Cardiac septum (tissue), 1 donor: ENCODE results near the gene C5orf63. TPM values are rescaled to one million over a fixed set of nuclear protein-coding genes. Genes with fewer than 3 reads are reported as not detected.
"Not testable (repeated sequence)": the region's sequence is repeated elsewhere in the genome, so short reads cannot be mapped to it uniquely, and the experiment has no call there.

ENCODE experiments used
- DNase-seq: peaks from one replicate; pipeline ENCODE4 v3.0.0-alpha.2; 2020; ENCODE audit warnings: low spot score
- intact Hi-C: fragments of 100-400 bp; cut with DNase I; formaldehyde crosslinking; loops from one replicate; pipeline ENCODE4 v1.14.0; 2022
- total RNA-seq: library from RNA; stranded (reverse); fragmentation: NEBNext Ultra II Directional; extraction: Animal tissue kit (Norgen Biotek cat#: 25700); gene quantifications from one replicate; pipeline ENCODE4 v1.2.1, GENCODE V29; 2021
- donor health status: DM: no; HTN: no; CAD: no.

Gene C5orf63
- total RNA-seq, 1 donor from 2014 or later: 11.5 TPM

DNA sequence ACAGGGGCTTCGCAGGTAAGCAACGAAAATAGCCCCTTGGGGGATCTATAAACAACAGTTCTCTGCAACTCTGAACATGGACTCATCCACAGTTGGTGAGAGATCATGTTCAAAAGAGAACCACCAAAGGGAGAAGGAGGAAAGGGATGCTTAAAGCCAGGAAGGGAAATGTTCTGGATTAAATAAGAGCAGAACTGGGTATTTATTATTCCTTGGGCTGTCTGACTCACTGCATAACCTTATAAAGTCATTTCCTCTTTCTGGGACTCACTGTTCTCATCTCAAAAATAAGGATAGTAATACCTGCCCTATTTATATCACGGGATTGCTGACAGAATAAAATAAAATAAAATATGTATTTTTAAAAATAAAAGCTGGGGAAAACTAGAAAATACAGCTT is 31.7 kb downstream of the C5orf63 start:
- intact Hi-C loops: loop anchor here (1.0 to 5.0 kb wide), 2 partner anchors 29 to 194 kb away; no protein-coding TSS in a partner anchor
- no peak for DNase-seq

DNA sequence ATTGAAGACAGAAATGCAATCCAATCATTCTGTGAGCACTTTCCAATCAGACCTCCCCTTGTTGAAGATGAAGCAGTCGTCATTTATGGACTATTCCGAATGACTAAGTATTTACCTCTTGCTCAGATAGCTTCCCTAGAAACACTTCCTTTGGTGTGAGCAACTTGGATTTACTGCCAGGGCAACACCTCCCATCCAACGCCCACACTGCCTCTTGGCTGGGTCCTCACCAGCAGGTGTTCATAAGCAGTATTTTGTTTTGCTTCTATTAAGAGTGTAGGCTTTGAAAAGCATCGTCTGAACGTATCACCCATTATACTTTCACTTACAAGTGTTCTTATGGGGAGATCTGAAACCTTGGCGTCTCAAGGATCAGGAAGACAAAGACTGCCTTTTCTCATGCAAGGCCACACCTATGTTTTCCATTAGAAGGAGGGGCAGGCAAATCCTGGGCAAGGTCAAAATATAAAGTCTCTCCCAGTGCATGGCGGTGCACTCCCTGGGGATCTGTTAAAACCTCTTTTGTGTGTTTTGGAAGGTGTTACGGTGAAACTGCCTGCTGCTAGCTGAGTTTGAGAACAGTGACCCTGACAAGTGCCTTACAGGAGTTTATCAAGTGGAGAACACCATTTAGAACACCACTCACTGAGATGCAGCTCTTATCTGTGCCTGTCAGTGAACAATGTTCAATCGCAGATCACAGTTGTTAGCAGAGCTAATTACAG is 32.3 kb downstream of the C5orf63 start:
- intact Hi-C loops: loop anchor here (1.0 to 5.0 kb wide), 2 partner anchors 29 to 194 kb away; no protein-coding TSS in a partner anchor
- no peak for DNase-seq

DNA sequence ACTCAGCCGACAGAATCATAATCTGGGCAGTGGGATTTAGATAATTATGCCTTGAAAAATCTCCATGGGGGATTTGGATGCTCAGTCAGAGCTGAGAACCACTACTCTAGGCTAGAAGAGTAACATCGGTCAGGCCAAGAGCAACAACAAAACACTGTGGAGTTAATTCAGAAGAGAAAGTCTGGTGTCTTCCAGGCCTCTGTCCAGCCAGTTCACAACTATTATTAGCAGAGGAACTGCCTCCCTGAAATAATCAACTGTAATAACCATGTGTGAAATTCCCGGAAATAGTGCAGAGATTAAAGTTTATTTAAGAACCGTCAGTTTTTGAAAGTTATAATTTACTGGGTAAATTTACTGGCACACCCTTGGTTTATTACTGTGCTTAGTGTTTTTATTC is 34.8 kb downstream of the C5orf63 start:
- DNase-seq: no peak
- intact Hi-C loops: no loop called here

DNA sequence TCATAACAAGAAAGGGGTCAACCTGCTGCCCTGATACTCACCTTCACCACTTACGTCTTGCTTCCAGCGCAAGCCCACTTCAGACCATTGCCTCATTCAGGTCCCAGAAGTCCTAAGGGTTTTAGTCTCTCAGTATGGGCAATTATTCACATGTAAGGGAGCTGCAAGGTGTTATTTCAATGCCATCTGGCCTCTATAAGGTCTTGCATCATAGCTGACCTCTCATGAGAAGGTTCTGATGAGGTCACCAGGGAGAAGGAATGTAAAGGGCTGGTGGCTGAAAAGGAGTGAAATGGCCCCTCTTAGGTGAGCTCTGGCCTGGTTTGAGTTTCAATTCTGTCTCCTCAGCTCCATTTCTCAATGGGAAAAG is 41.5 kb downstream of the C5orf63 start:
- DNase-seq: no peak
- intact Hi-C loops: loop anchor here (2.0 to 5.0 kb wide), 2 partner anchors 61 to 115 kb away; no protein-coding TSS in a partner anchor

DNA sequence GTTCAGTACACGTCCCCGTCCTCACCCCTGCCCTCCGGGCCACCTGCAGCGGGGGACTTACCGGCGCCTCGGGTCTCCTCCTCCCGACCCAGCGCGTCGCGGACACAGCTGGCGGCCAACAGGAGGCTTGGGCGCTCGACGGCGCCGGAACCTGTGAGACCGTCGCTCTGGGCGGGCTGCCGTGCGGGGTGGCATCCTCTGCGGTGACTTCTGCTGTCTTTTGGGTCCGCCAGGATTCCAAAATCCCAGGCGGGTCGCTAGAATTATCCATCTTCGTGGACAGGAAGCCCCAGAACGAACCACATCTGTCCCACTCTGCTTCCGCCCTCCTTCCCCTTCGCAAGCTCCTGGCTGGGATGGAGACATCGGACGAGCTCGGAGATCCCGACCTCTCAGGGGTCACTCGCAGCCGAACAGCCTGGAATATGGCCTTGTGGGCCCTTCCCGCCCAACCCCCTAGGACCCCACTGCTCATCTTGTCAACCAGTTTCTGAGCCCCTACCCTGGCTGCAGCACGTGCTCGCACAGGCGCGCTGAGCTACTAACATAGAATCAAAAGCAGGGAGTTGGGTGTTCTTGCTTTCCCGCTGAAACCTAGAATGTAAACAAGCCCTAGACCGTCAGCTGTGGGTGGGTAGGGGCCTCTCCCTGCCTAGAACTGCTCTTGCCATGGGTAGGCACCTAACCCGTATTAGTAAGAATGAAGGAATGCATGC is 42.0 kb downstream of the C5orf63 start:
- intact Hi-C loops: loop anchor here (2.0 to 5.0 kb wide), 2 partner anchors 61 to 114 kb away; no protein-coding TSS in a partner anchor
- DNase-seq: no peak

DNA sequence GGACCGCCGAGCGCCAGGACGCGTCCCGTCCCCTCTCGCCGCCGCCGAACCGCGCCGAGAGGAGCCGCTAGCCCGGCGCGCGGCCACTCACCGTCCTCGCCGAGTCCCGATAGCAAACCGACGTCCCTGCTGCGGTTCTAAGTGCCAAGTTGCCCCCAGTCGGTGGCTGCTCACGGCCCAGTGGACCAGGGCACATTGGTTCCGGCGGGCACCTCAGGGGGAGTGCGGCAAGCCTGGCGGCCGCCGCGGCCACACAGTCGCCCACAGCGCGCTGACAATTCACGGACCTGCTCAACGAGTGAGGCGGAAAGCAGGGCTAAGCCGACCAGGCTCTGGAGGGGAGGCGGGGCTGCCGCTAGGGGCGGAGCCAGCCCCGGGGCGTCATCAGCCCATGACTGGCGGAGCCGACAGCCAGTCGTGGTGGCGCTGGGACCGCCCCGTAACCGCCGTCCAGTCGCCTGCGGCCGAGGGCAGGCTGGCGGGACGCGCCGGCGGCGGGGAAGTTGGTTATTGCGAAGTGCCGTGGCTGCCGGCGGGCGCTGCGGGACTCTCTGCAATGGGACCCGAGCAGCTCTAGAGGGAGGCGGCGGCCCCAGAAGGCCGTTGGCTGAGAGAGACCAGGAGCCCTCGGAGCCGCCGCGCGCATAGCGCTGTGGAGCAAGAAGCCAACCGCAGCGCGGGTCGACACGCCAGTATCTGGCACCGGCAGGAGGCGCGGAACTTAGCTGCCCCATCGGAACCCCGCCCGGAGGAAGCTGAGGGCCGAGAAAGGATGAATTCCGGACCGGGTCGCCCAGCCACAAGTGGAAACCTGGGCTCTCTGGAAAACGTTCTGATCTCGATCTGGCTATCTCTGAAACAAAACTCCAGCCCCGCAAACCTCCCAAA is 42.8 kb downstream of the C5orf63 start, which contains the start of gene MARCHF3:
TSS of gene MARCHF3 (minus strand) at position 300 of the 888 bp plus-strand sequence. CDS start 112,387 bp downstream, outside the sequence.
- intact Hi-C loops: loop anchor here (2.0 to 5.0 kb wide), 2 partner anchors 60 to 113 kb away; no protein-coding TSS in a partner anchor
- DNase-seq: peak; percentile 99

DNA sequence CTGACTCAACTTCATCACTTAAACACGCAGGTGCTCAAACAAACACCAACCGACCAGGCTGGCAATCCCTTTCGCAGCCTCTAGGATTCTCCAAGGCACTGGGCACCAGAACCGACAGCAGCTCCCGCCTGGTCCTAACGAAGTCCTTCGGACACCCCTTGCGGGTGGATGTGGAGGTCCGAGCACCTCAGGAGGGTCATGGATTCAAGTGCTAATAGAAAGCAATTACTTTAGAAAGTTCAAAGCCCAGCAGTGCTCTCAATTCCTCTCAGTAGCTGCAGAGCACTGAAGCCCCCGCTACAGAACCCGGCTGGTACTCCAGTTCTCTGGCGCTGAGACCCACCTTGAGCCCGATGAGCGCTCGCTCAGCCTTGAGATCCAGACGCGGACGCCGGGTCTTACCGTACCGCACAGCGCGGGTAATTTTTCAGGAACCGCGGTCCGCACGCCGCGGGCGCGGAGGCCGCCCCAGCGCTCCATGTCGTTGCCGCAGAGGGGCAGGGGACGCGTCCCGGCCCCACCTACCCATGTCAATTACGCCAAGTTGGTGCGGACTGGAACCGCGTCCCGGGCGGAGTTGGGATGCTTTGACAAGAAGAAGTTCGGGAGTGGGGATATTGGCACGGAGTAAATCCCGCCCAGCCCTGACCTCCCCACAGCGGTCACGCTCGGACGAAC is 43.6 kb downstream of the C5orf63 start:
- intact Hi-C loops: loop anchor here (2.0 to 5.0 kb wide), 2 partner anchors 59 to 112 kb away; no protein-coding TSS in a partner anchor
- DNase-seq: peak; percentile 78

DNA sequence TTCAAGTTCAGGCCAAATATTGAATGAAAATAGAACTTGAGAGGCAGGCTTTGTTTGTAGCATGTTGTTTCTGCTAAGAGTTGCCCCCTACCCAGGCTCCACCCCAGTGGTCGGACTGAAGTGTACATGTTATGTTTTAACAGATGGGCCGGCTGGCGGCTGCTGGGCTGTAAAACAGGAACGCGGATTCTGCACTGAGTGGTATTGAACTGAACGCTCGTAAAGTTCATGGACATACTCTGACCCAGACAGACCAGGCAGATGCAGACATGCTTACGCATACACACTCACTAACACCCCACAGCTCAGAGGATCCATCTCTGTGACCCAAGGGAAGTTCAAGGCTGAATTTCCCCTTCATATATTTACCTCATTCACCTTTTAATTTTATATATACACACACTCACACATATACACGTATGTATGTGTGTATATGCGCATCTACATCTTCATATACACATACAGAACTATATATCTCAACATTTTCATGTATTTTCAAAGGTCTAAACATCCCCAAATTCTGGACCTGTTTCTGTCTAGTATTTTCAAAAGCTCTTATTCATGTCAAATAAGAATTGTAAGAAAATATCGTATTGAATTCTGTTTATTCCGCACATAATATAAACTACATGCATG is 44.4 kb downstream of the C5orf63 start:
- DNase-seq: no peak
- intact Hi-C loops: no loop called here

DNA sequence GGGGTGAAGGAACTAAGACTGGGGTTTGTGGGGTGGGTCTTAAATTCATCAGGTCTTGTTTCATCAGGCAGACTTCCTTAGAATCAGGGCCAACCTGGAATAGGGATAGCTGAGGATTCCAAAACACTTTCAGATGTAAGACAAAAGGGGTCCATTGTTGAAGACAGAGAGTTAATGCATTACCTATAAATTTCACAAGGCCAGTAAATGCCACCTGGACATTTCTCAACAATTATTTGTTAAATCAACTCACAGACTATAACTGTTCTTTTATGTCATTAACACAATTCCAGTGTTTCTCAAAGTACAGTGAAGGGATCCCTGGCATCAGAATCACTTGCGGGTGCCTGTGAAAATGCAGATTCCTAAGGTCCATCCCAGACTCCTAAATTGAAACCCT is 45.8 kb downstream of the C5orf63 start:
- no peak for DNase-seq
- intact Hi-C loops: no loop called here

DNA sequence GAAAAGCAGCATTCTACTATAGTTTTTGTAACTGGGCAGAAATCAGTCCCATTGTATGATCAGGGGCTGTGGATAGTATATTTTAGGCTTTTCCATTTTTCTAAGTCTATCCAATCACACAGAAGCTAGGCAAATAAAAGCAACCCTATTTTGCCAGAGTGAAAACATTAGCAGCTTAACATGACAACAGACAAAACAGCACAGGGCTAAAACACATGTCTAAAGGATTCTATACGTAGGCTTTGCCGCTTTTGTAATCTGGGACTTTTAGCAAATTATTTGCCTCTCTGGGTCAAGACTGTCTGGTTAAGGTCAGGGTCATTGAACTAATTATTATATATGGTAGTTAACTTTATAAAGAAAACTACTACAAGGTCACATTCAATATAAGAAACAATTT is 47.1 kb downstream of the C5orf63 start:
- intact Hi-C loops: no loop called here
- DNase-seq: no peak

DNA sequence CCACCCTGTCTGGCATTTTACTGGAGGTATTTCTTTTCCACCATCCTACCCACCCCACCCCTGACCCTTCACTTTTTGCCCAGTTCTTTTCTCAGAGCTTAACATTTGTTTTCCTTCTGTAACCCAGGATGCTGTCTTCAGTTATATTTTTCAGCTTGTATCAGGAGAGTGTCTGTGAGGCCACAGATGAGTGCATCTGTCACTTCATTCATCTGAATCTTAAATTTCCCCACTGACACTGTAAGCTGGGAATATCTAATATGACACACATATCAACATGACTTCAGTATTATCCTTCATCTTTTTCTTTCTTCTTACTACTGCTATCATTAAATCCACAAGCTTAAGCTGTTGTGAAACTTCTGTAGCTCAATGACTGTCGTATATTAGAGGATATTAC is 47.8 kb downstream of the C5orf63 start:
- intact Hi-C loops: no loop called here
- DNase-seq: no peak

DNA sequence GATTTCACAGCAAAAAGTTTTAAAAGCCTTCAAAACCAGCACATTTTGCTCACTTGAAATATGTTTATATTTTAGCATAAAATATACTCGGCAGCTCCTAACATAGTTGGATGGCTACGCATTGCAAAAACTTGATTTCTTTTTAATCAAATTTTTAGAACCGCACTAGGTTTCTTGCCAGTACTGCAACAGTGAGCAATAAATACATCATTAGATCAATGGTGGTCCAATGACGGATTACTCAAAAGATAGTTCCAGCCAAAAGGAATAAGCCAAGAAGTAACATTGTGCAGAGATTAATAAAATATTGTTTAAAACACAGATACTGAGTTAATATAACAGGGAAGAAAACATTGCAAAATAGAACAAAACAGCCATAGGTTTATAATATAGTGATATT is 48.5 kb downstream of the C5orf63 start:
- no peak for DNase-seq
- intact Hi-C loops: no loop called here

DNA sequence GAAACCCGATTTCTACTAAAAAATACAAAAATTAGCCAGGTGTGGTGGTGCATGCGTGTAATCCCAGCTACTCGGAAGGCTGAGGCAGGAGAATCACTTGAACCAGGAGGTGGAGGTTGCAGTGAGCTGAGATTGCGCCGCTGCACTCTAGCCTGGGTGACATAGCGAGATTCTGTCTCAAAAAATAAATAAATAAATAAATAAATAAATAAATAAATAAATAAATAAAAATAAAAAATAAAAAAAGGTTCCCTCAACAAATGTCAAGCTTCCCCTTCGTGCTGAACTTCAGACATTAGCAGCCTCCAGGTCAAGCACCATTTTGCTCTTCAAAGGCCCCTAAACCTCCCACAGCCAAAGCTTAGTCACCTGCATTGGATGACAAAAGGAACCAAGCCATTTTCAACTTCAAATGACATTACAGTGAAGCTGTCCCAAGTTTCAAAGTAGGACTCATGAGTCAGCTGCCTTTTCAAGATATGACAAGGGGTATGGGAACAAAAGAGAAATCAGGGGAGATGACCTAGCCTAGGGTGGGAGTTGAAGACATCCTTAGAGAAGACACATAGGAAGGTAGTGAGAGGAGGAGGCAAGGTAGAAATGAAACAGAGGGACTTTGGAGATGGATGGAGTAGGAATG is 49.6 kb downstream of the C5orf63 start:
- intact Hi-C loops, DNase-seq: not testable (repeated sequence)

DNA sequence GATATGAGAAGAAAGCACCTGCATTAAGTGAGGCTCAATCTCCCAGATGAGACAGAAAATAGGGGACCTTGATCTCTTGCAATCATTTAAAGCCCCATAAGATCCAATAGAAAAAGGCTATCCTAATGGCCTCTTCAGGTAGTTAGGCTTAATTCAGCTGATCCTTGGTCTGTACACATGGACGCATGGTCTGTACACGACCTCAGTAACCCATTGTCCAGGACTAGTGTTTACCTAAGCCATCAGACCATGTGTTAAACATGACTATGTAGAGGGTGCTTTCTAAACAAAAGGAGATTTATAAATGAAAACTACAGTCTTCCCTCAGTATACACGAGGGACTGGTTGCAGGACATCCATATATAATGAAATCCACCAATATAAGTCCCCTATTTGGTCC is 50.5 kb downstream of the C5orf63 start:
- DNase-seq: no peak
- intact Hi-C loops: no loop called here

DNA sequence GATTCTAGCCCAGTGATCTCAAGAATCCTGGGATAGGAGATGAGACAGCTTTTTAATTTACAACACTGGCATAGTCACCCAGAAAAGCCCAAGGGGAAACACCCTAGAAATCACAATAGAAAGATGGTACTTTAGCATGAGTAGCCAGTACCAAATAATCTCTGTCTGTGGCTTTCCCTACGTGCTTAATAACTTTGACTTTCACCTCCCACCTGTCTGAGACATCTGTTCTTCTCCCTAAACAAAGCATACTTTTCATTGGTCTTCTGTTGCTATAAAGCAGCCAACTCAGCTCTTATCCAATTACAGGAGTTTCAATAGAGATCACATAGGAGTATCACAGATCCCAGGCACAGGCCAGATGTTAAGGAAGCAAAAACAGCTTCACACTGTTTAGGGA is 53.4 kb downstream of the C5orf63 start:
- no peak for DNase-seq
- intact Hi-C loops: no loop called here

DNA sequence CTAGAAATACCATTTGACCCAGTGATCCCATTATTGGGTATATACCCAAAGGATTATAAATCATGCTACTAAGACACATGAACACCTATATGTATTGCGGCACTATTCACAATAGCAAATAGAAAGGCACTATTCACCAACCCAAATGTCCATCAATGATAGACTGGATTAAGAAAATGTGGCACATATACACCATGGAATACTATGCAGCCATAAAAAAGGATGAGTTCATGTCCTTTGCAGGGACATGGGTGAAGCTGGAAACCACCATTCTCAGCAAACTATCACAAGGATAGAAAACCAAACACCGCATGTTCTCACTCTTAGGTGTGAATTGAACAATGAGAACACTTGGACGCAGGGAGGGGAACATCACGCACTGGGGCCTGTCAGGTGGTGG is 56.6 kb downstream of the C5orf63 start:
- intact Hi-C loops, DNase-seq: not testable (repeated sequence)

DNA sequence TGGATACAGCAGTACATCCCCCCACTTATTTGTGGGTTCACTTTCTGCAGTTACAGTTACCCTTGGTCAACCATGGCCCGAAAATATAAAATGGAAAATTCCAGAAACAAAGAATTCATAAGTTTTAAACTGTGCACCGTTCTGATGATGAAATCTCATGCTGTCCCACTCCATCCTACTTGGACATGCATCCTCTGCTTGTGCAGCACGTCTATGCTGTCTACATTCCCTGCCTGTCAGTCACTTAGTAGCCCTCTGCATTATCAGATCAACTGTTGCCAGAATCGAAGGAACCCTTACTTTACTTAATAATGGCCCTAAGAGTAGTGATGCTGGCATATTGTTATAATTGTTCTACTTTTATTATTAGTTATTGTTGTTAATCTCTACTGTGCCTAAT is 57.6 kb downstream of the C5orf63 start:
- no peak for DNase-seq
- intact Hi-C loops: no loop called here

DNA sequence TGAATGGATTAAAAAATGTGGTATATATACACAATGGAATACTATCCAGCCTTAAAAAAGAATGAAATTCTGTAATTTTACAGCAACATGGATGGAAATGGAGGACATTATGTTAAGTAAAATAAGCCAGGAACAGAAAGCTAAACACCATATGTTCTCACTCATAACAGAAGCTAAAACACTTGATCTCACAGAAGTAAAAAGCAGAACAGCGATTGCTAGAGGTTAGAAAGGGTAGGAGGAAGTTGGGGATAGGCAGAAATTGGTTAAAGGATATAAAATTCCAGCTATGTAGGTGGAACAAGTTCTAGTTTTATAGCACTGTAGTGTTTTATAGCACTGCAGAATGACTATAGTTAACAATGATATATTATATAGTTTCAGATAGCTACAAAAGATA is 58.7 kb downstream of the C5orf63 start:
- intact Hi-C loops: loop anchor here (5.0 kb wide), 1 partner anchor 42 kb away; no protein-coding TSS in a partner anchor
- no peak for DNase-seq
